GM21423 (cell line): ENCODE data around the gene ALPK3.

ENCODE experiments used
- ATAC-seq: cut with Tn5 transposase; IDR thresholded peaks from one replicate; pipeline ENCODE4 v1.9.1; 2021; ENCODE audit warnings: mild to moderate bottlenecking, moderate library complexity; ENCODE audit not compliant: unreplicated experiment

The ALPK3 gene

DNA sequence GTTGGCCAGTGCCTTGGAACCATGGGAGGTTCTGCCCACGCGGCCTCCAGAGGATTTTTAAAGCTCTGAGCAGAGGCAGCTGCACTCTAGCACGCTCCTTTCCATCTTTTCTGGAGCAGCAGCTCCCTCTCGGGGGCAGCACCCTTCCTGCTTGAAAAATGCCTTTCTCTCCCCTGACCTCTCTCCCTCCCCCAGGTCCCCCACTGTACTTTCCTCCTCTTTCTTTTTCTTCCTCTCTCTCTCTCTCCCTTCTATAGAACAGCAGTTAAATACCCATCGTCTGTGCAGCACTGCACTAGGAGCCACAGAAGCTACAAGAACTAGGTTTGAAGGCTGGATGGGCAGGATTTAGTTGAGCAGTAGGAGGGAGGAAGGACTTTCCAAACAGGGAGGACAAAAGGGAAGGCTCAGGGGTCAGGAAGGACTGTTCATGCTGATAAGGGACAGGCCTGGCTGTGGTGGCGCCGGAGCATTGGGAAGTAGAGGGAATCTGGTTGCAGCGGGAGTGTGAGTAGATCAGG, 4.4 kb downstream of the ALPK3 start:
- ATAC-seq: no peak

DNA sequence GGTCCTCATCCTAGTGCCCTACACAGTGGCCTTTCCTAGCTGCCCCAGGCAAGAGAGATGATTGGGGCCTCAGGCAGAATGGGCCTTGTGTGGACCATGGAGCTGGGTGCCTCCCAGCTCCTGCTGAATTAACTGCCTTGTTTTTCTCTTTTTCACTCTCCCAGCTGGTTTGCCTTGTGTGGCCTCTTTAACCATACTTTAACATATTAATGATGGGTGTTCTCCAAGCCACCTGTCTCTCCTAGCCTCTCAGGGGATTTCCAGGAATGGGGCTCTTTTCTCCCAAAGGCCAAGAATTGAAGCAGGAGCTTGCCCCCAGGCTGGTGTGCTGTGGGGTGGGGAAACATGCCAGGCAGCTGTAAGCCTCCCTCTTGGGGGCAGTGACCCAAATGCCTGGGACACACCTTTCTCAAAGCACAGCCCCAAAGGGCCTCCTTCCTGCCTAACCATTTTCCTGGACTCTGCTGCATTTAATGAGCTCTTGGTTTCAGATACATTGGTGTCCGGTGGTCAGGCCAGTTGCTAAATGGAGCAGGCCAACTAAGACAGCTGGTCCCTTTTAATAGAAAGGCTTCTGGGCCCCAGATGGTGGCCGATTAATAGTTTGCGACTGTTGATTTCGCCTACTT, 5.6 kb downstream of the ALPK3 start:
- ATAC-seq: no peak

DNA sequence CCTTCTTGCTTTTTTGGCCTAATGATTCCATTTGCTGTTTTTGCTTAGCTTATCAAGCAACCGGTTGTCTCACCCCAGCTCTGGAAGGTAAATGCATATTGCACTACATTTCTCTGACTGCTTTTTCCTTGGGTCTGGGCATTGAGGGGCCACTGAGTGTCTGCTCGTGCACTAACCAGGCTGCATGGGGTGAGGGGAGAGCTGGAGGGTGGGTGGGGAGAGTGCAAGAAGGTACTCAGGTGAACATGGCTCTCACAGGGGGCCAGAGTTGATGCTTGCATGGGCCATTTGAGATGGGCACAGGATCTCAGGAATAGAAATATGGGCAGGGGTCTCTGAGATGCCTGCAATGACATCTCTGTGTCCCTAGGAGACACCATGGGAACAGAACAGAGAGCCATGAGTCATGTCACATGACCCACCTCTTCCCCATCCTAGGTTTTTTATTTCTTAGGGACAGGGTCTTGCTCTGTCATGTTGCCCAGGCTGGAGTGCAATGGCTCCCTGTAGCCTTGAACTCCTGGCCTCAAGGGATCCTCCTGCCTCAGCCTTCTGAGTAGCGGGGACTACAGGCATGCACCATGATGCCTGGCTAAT, 6.2 kb downstream of the ALPK3 start:
- no peak for ATAC-seq

DNA sequence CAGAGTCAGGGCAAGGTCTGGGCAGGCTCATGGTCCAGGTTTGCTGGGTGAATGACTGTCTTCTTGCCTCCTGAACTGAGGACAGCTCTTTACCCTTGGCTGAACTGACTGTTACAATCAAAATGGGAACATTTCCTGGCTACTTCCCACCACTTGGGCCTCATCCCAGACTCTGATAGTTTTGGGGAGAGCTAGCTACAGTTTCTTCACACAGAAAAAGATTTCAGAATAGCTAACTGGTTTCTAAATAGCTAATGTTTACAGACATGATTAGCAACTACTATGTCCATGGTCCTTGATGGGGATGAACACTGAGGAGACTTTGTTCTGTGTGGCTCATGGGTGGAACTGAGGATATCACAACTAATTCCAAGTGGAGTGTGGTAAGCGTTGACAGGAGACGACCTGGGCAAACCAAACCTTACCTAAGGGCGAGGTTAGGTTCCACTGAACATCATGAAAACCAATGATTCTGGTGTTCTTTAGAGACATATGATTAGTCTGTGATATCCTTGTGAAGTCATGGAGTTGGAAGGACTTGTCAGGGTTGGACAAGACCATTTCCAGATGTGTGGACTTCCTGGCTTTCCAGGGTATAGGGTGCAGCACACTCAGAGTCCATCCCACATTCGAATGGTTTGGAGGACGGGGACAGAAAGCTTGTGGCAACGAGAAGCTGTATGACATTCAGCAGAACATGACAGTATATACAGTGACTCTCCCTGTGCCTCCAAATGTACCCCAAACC, 7.3 kb downstream of the ALPK3 start:
- ATAC-seq: no peak

DNA sequence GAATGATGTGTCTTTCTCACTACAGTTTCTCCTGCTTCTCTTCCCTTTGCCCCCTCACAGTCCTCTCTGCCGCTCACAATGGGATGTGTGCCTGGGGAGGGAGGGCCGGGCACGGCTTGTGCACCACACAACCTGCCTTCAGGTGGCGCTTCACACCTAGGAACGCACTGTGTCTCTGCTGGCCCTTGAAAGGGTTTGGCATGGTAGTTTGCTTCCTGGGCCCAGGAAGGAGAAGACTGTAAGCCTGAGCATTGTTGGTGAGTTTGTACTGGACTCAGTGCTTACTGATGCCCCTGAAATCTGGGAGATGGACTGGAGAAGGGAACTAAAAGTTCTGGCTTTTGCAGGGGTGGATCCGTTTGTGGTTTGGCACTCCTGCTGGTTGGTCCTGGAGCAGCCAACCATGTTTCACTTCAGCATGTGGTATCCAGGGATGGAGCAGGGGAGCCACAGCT, 9.2 kb downstream of the ALPK3 start:
- no peak for ATAC-seq

DNA sequence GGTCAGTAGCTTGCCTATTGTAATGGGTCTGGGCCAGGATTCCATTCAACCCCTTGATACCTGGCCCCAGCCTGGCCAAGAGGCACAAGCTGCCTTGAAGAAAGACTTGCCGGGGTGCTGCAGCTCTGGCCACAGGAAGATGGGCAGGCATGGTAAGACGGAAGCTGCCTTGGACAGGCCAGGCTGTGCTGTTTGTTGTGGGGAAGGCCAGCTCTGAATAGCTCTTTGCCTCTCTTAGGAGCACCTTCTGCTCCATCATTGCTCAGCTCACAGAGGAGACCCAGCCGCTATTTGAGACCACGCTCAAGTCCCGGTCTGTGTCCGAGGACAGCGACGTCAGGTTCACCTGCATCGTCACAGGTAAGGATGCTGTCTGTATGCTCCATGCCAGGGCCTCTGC, 10.1 kb downstream of the ALPK3 start:
- ATAC-seq: no peak

DNA sequence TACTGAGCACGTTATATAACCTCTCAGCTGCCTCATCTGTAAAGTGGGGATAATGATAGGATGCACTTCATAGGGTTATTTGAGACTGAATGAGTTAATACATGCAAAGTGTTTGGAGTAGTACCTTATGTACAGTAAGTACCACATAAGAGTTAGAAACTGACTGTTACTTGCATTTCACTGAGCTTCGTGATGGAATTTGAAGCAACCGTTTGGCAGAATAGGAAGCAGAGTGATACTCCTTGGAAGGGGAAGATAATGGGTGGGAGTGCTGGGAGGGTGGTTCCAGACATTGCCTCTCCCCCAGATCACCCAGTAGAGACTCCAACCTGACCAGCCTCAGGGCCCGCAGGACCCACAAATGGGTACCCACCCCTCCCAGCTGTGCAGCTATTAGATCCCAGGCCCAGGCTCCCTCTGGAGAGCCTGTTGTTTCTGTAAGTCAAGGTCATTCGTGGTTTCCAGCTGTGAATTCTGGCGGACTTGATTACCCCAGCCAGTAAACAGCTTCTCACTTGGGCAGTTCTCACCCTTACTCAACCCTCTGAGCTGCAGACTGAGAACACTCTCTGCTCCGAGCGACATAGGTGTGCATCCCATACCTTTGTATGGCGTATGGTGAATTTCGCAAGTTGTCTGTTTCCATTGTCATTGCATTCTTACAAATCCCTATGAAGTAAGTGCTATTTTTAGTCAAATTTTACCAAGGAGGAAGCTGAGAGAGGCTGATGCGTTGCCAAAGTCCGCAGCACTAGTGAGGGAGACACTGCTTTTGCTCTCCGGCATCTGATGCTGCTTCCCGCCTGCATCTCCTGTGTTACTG, 11.1 kb downstream of the ALPK3 start:
- no peak for ATAC-seq

DNA sequence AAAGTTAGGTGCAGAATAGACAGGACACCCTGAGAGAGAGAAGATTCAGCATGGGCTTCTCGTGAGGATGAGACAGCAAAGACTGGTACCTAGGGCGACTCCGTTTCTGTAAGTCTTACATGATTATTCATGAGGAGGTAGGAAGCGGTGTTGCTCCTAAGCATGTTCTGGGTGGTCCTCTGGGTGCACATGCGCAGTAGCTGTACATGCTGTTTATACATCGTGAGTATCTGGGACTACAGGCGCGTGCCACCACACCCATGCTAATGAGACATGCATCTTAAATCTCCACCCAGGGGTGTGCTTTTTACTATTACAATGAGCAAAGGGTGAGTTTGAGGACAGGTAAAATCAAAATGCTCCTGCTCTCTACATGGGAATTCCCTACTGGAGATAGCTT, 12.3 kb downstream of the ALPK3 start:
- ATAC-seq: no peak

DNA sequence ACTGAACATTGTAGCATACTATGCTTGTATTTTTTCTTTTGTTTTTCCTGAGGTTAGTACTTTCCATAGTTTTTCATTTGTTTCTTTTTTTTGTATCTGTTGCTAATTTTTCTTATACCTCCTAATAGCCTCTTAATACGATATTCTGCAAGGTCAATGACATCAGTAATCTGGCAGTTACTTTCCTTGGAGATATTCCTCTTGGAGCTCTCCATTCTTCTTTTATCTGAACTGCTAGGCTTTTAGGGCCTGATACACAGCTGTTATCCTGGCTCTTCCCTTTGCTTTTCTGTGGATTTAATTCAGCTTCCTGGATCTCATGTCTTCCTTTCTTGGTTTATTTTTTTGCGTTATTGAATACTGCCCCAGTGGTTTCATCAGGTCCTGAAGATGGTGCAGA, 12.9 kb downstream of the ALPK3 start:
- no peak for ATAC-seq

DNA sequence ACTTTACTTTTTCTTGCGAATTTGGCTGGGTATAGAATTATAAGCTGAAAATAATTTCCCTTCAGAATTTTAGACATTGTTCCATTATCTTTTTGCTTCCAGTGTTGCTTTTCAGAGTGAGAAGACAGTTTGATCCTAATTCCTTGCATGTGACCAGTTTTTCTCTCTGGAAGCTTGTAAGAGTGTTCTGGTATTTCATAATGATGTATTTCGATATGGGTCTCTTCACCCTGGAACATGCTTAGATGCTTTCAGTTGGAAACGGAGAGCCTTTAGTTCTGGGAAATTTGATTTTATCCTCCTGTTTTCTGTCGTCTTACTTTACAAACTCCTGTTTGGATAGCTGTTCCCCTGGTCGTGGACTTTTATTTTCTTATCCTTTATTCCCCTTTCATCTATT, 13.9 kb downstream of the ALPK3 start:
- ATAC-seq: no peak

DNA sequence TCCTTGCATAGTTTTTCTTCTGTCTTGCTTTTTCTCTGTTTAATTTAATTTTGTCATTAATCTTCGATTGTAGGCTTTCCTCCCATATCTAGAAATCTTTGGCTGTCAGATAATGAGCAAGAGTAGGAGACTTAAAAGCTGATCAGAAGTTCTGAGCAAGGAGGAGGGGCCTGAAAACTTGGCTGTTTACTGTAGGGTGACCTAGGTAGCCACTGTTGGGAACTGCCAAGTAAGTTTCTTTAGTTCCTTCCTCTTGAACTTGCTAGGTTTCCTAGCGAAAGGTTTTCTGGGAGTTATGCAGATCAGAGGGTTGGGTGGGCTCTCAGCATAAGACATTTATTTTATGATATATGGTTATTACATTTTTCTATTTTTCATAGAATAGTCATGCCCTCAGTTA, 14.5 kb downstream of the ALPK3 start:
- ATAC-seq: no peak

DNA sequence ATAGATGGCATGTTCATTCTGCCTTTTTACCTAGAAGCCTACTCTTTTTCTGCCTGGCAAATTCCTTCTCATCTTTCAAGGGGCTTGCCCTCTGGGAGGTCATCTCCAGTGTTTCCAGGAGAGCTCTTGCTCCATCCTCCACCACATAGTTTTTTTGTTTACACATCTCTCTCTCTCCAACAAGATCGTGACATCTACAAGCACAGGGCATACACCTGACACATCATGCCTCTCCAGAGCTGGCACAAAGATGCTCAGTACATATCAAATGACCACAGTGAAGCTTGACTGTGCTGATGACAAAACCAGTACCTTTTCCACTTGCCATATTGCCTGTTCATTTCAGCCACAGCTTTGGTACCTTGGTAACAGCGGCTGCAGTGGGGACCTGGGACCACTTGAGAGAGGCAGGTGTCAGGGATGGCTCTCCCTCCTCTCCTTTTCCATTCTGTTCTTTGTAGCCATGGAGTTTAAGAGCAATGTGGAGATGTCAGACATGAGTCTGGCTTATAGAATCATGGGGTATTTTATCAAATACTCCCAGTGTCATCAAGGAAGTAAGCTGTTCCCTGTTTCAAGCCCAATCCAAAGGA, 15.4 kb downstream of the ALPK3 start:
- ATAC-seq: no peak

DNA sequence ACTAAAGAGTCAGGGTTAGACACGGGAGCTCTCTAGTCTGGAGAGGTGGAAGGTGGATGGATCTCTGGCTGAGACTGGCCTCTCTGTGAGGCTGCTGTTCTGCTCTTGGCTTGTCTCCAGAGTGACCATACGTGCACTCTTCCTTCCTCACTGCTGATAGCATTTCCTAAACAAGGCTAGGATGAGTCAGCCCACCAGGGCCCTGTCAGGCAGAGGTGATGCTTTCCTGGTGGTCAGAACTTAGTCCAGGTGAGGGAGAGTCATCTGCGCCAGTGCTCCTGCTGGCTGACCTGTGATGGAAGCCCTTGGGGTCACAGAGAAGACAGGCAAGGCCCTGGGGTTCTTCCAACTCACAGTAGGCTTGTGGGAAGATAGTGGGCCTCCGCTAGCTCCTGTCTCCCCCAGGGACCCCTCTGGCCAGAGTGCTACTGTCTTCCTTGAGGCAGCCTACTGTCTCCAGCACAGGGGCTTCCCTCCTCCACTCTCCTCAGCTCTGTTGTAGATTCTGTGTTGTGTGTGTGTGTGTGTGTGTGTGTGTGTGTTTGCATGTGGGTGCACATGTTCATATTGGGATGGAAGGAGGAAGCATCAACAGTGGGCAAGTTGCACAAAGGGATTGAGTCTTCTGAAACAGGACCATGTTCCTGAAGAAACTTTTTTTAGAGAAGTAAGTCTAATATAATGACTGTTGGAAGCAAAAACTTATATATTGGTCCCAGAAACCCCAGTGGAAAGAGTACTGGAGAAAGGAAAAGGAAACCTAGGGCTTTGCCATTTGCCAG, 16.5 kb downstream of the ALPK3 start:
- ATAC-seq: no peak

DNA sequence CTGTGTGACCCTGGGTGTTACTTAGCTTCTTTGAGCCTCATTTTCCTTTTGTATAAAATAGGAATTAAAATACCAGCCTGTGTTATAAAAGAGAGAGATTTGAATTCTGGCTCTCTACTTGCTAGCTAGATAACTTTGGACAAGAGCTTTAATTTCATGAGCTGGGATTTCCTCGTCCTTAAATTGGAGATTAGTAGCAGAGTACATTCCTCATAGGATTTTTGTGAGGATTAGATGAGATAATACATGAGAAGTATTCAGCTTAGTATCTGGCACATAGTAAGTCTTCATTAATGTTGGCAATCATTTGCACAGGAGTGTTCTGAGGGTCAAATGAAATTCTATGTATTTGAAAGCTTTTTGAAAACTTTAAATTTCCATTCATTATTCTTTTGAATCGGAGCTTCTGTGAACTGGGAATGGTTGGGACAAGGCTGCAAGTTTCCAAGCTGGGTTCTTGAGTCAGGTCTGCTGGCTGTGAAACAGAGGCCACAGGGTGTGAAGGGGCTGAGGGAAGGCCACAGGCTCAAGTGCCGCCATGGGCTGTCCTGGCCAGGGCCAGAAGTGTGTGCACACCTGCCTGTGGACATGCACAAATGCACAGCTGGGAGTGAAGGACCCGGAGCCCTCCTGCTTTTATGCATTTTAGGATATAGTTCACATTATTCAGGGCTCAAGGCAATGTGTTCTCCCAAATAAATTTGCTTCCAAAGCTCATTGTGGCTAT, 17.2 kb downstream of the ALPK3 start:
- no peak for ATAC-seq

DNA sequence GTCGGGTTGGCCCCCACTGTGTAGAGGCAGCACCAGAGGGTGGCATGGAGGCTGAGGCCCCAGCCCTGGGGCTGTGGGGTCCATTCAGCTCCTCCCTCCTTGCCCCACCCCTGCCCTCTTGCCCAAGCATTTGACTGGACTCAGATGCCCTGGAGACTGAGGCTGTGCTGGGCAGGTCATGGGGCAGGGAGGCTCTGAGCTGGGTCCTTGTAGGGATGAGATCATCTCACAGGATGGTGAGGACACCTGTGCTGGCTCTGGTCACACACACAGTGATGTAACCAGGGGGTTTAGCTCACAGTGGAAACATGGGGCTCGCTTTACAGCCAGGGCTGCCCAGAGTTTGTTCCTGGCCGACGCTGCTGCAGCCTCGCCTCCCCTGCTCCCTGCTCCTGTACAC, 17.8 kb downstream of the ALPK3 start:
- no peak for ATAC-seq

DNA sequence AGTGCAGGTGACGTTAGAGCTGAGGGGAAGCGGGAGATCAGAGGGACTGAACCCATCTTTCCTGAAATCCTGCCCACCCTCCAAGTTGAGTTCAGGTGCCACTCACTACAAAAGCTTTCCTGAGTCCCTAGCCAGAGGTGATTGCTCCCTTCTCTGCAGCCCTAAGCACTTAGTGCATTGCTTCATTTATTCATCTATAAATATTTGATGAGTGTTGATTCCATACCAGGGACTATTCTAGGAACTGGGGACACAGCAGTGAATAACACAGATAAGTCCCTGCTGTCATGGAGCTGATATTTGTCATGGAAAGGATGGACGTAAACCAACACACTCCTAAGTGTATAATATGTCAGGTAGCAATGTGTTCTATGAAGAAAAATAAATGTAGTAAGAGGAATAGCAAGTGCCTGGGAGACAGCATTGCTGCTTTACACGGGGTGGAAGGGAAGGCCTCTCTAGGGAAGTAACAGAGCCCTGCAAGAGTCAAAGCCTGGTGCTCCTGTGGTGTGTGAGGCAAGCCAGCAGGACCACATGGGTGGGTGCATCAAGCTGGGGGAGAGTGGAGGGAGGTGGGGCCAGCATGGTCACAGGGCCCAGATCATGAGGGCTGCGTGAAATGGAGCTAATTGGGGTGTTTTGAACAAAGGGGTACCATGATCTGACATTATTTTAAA, 18.6 kb downstream of the ALPK3 start:
- no peak for ATAC-seq

DNA sequence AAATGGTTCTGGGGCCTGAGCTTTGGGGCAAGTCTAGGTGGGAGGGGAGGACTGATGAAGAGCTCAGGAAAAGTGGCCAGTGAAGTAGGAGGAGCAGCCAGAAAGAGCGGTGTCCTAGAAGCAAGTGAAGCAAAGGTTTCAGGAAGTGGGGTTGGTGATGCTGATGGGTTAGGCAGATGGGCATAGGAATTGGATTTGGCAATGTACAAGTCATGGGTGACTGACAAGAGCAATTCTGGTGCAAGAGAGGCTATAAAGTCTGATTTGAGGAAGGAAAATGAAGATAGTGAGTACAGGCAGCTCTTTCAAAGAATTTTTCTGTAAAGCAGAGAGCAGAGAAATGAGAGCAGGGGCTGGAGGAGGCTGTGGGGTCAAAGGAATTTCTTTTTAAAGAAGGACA, 19.7 kb downstream of the ALPK3 start:
- no peak for ATAC-seq

DNA sequence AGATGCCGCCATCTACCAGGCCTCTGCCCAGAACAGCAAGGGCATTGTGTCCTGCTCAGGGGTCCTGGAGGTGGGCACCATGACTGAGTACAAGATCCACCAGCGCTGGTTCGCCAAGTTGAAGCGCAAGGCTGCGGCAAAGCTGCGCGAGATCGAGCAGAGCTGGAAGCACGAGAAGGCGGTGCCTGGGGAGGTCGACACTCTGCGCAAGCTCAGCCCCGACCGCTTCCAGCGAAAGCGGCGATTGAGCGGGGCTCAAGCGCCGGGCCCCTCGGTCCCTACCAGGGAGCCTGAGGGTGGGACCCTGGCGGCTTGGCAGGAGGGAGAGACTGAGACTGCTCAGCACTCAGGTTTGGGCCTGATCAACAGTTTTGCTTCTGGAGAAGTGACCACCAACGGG, 22.6 kb downstream of the ALPK3 start:
- no peak for ATAC-seq

DNA sequence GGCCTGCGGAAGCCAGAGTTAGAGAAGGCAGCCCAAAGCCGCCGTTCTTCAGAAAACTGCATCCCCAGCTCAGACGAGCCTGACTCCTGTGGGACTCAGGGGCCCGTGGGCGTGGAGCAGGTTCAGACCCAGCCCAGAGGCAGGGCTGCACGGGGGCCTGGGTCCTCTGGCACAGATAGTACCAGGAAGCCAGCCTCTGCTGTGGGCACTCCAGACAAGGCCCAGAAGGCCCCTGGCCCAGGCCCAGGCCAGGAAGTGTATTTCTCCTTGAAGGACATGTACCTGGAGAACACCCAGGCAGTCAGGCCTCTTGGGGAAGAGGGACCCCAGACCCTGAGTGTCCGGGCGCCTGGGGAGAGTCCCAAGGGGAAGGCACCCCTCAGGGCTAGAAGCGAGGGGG, 23.1 kb downstream of the ALPK3 start:
- no peak for ATAC-seq
